ENCODE results near the gene ENDOV. TPM values are rescaled to one million over a fixed set of nuclear protein-coding genes. Genes with fewer than 3 reads are reported as not detected.

Gene ENDOV
- total RNA-seq = 16.2 and 19.1 TPM in 2 replicates

DNA sequence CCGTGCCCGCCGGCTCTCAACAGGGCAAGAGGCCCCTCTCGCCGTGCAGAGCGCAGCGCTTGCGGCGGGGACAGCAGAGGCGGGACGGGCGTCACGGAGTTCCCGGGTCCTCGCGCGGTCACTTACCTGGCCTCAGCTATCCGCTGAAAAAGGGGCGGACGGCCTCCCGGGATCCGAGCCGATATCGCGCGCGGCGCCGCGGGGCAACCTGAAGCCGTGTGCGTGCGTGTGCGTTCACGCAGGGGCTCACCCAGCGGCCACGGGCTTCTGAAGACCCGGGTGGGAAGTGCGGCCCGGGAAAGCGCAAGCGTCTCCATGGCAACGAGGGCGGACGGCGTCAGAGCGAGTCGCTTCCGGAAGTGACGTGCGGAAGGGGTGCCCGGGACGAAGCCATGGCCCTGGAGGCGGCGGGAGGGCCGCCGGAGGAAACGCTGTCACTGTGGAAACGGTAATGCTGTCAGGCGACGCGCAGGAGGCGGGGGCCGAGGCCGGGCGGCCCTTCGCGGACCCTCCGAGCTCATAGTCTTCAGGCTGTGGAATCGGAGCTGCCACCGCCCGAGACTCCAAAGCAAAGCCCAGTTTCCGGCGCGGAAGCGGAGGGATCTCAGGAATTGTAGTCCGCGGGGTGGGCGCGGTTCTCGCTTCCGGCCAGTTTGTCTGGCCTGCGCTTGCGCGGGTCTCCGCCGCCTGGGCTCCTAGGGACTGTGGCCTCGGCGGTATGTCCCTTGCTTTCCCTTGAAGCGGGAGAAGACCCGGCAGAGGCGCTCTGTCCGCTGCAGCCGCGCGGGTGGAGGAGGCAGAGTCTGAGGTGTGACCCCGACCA is at the start of gene ENDOV:
ENDOV (plus strand) TSS at position 365 of the 823 bp plus-strand sequence; CDS start at position 393, 28 bp downstream.

DNA sequence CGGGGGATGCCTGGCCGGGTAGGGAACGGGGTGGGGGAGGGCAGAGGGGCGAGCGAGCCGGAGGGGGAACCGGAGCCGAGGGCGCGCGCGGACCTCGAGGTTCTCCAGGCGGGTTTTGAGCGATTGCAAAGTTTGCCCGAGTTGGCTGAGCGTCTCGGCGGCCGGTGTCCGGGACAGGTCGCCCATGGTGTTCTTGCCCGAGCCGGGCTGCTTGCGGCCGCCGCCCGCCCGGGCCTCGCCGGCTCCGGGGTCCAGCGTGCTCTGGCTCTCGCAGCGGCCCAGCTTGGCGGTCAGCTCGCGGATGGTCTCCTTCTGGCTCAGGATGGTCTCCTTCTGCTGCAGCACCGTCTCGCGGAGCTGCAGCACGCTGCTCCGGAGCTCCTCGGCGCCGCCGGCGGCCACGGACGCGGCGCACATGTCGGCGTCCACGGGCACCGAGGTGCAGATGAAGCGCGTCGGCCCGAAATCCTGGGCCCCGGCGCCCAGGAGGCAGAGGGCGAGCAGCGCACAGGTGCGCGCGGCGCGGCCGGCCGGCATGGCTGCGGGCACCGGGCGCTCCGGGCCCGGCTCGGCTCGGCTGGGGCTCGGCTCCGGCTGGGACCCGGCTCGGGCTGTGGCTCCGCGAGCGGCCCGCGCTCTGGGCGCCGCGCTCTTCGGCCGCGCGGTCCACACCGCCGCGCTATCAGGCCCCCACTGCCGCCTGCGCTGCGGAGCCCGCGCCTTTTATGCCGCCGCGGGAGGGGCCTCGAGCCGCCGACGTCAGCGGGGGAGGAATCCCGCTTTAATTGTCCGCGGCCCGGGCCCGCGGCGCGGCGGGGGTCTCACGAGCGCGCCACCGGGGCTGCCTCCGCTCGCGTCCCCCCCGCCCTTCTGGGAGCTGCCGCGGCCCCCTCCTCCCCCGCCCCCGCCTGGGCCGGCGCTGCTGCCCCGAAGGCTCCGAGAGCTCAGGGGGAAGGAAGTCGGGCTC is 61.2 kb downstream of the ENDOV start, which contains the start of gene NPTX1:
NPTX1 (minus strand) TSS at position 698 of the 967 bp plus-strand sequence; CDS start at position 537, 161 bp downstream.

Small RNA genes lying within 50 kb of the gene (small RNA-seq; reads per million reads assigned to genes)
- gene MIR4730 = not detected

Other genes starting within 250 kb of the ENDOV start
- under 0.01 TPM in 2 replicates for gene CARD14, start 245.1 kb upstream of the ENDOV start, total RNA-seq
- gene SGSH, start 194.8 kb upstream of the ENDOV start, total RNA-seq = 14.1 and 15.4 TPM in 2 replicates
- gene SLC26A11, start 194.7 kb upstream of the ENDOV start, total RNA-seq = 9.2 TPM in 2 replicates
- gene RNF213, start 154.3 kb upstream of the ENDOV start, total RNA-seq = 103 and 117 TPM in 2 replicates
- gene NPTX1, start 61.4 kb downstream of the ENDOV start, total RNA-seq = 0.73 and 2.7 TPM in 2 replicates
- 29.8 and 35.4 TPM in 2 replicates for gene RPTOR, start 129.7 kb downstream of the ENDOV start, total RNA-seq